ENCODE results near the gene XRN1.

DNA sequence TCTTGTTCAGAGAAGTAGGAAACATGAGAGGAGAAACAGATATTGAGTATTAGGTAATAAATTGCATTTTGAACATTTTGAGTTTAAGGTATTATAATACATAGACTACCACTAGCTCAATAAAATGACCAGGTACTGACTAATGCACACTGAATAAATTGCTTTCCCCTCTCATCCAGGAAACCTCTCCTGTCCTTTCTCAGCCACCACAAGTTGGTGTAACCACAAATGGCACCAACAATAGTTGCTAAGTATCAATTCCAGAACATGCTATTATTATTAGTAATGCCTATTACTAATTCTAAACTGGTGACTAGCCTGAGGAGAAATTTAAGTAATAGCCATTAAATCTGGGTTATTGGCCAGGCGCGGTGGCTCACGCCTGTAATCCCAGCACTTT lies 47.3 kb upstream of the XRN1 start:
- TF ChIP-seq TAF1 (IDR thresholded peaks at IDR 0.05; ENCODE audit: borderline replicate concordance, insufficient read depth, low read length) (no peak), FOXP2 (optimal IDR thresholded peaks at IDR 0.05; ENCODE audit: borderline replicate concordance, extremely low read depth, extremely low read length, insufficient read depth) (no peak)
- TF ChIP-seq, protein P1, sequence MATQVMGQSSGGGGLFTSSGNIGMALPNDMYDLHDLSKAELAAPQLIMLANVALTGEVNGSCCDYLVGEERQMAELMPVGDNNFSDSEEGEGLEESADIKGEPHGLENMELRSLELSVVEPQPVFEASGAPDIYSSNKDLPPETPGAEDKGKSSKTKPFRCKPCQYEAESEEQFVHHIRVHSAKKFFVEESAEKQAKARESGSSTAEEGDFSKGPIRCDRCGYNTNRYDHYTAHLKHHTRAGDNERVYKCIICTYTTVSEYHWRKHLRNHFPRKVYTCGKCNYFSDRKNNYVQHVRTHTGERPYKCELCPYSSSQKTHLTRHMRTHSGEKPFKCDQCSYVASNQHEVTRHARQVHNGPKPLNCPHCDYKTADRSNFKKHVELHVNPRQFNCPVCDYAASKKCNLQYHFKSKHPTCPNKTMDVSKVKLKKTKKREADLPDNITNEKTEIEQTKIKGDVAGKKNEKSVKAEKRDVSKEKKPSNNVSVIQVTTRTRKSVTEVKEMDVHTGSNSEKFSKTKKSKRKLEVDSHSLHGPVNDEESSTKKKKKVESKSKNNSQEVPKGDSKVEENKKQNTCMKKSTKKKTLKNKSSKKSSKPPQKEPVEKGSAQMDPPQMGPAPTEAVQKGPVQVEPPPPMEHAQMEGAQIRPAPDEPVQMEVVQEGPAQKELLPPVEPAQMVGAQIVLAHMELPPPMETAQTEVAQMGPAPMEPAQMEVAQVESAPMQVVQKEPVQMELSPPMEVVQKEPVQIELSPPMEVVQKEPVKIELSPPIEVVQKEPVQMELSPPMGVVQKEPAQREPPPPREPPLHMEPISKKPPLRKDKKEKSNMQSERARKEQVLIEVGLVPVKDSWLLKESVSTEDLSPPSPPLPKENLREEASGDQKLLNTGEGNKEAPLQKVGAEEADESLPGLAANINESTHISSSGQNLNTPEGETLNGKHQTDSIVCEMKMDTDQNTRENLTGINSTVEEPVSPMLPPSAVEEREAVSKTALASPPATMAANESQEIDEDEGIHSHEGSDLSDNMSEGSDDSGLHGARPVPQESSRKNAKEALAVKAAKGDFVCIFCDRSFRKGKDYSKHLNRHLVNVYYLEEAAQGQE (IDR thresholded peaks at IDR 0.05; ENCODE audit: insufficient read depth in 1 of 2, low read depth in 2 of 2, low read length in 2 of 2), result no peak
